Mucosa of stomach (tissue), 1 donor: Measurements from ENCODE around the gene PHC3.

Experiments
- H3K27me3 ChIP-seq: one replicate; pipeline ENCODE4 v1.7.0; 2013; ENCODE audit warnings: mild to moderate bottlenecking, low read length; ENCODE audit not compliant: control insufficient read depth, insufficient read depth
- H3K36me3 ChIP-seq: one replicate; pipeline ENCODE4 v1.7.0; 2013; ENCODE audit warnings: low read length; ENCODE audit not compliant: control insufficient read depth, insufficient read depth
- H3K4me1 ChIP-seq: one replicate; pipeline ENCODE4 v1.7.0; 2013; ENCODE audit warnings: mild to moderate bottlenecking, low read length; ENCODE audit not compliant: control insufficient read depth, insufficient read depth
- H3K4me3 ChIP-seq: one replicate; pipeline ENCODE4 v1.7.0; 2013; ENCODE audit warnings: low read length
- H3K9ac ChIP-seq: one replicate; pipeline ENCODE4 v1.7.0; 2013; ENCODE audit warnings: mild to moderate bottlenecking, low read length, moderate library complexity
- H3K9me3 ChIP-seq: one replicate; pipeline ENCODE4 v1.7.0; 2013; ENCODE audit warnings: mild to moderate bottlenecking, low read length, moderate library complexity; ENCODE audit not compliant: control insufficient read depth
- donor health status: Pancreatic carcinoma.

Gene PHC3

DNA sequence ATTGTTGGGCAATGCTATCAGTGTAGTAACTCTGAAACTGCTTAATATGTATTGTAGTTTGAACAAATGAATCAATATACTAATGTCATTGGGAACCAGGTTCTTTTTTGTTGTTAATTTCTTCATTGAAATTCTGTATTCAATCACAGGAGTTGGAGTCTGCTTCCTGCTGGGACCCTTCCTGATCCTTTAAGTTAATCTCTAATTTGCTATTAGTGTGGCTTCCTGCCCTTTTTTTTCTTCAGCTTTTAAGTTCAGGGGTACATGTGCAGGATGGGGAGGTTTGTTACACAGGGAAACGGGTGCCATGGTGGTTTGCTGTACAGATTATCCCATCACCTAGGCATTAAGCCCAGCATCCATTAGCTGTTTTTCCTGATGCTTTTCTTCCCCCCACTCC, 122.1 kb downstream of the PHC3 start:
- H3K4me3 ChIP-seq = no peak overlapping the region
- H3K4me1 ChIP-seq = peaks cover 13% of the 10 kb centered on the region
- no peaks in the 10 kb centered on the region for H3K27me3 ChIP-seq
- peaks cover 6% of the 10 kb centered on the region for H3K36me3 ChIP-seq
- H3K9me3 ChIP-seq = no peaks in the 10 kb centered on the region
- H3K9ac ChIP-seq = no peak overlapping the region

DNA sequence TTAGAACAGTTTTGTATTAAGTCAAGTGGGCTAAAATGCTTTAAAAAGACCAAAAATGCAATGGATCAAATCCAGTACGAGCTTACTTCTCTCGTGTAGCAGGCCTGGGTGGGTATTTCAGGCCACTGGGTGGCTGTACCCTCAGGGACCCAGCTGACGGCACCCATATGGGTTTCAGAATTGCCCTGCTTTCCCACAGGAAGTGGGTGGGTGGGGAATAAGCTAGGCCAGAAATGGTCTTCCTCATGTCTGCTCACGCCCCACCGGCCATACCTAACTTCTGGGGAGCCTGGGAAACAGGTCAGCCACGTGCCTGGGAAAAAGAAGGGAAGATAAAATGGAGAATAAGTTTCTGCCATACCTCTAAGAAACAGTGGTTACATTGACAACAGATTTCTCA, 123.4 kb downstream of the PHC3 start:
- Histone ChIP-seq H3K9ac (no peak overlapping the region), H3K9me3 (no peaks in the 10 kb centered on the region), H3K27me3 (no peaks in the 10 kb centered on the region), H3K4me3 (no peak overlapping the region), H3K36me3 (peaks cover 6% of the 10 kb centered on the region), H3K4me1 (peaks cover 13% of the 10 kb centered on the region)

DNA sequence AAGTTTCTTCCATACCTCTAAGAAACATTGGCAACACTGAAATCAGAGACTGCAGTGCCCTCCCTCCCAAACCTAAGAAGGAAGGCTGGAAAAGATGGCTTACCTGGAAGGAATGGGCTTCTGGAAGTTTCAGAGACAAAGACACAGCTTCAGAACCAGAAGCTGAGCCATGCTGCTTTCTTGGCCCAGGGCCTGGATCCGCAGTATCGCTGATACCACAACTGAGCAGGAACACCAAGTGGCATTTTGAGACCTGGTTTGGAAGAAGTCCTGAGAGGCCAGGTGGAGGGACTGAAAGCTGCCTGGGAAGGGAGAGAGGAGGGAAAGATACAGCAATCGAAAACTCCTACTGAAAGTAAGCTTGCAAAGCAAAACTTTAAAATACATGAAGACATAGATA, 124.0 kb downstream of the PHC3 start:
- no peaks in the 10 kb centered on the region for H3K9me3 ChIP-seq

GRCh38 chr3:170056710-170057454, 124.7 kb downstream of the PHC3 start:
- Histone ChIP-seq H3K9ac (no peak overlapping the region), H3K4me3 (no peak overlapping the region), H3K4me1 (peaks cover 13% of the 10 kb centered on the region), H3K36me3 (no peaks in the 10 kb centered on the region), H3K27me3 (no peaks in the 10 kb centered on the region), H3K9me3 (no peaks in the 10 kb centered on the region)

More for the DNA sequence above, 124.0 kb downstream of the PHC3 start:
- H3K9ac ChIP-seq = peak overlapping the region; percentile 15
- H3K4me3 ChIP-seq = no peak overlapping the region
- peaks cover 13% of the 10 kb centered on the region for H3K4me1 ChIP-seq
- peaks cover 4% of the 10 kb centered on the region for H3K36me3 ChIP-seq
- H3K27me3 ChIP-seq = no peaks in the 10 kb centered on the region

GRCh38 chr3:170055209-170055608, 126.3 kb downstream of the PHC3 start:
- Histone ChIP-seq H3K4me1 (peaks cover 19% of the 10 kb centered on the region), H3K9ac (no peak overlapping the region), H3K9me3 (no peaks in the 10 kb centered on the region), H3K36me3 (no peaks in the 10 kb centered on the region), H3K27me3 (no peaks in the 10 kb centered on the region), H3K4me3 (no peak overlapping the region)

DNA sequence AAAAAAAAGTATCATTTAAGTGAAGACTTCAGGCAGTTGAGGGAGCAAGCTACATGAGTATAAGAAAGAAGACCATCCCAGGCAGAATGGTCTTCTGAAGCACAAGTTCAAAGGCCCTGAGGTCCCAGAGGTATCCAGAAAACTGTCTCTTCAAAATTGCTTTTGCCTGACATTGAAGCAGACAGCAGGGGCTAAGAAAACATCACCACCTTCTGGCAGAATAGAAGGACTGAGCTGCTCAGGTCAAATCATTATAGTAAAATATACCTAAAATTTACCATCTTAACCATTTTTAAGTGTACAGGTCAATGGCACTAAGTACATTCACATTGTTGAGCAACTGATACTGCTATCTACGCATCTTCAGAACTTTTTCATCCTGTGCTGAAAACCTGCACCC, 127.3 kb downstream of the PHC3 start:
- Histone ChIP-seq H3K9me3 (no peaks in the 10 kb centered on the region), H3K4me3 (no peak overlapping the region), H3K36me3 (no peaks in the 10 kb centered on the region), H3K9ac (no peak overlapping the region), H3K27me3 (no peaks in the 10 kb centered on the region), H3K4me1 (peaks cover 24% of the 10 kb centered on the region)

DNA sequence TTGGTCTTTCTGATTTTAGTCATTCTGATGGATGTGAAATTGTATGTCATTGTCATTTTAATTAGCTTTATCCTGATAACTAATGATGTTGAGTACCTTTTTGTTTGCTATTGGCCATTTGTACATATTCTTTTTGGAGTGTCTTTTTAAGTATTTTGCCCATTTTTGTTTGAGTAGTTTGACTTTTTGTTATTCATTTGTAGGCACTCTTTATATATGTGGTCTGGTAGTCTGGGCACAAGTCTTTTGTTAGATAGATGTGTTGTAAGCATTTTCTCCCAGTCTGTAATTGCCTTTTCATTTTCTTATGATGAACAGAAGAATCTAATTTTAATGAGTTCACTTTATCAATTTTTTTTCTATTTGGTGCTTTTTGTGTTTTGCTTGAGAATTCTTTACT, 129.1 kb downstream of the PHC3 start:
- Histone ChIP-seq H3K36me3 (no peaks in the 10 kb centered on the region), H3K9ac (no peak overlapping the region), H3K4me3 (no peak overlapping the region), H3K4me1 (peaks cover 20% of the 10 kb centered on the region), H3K27me3 (no peaks in the 10 kb centered on the region), H3K9me3 (no peaks in the 10 kb centered on the region)

- Histone ChIP-seq H3K36me3 (no peaks in the 10 kb centered on the region), H3K27me3 (no peaks in the 10 kb centered on the region), H3K9me3 (no peaks in the 10 kb centered on the region), H3K9ac (no peak overlapping the region), H3K4me1 (peaks cover 31% of the 10 kb centered on the region), H3K4me3 (no peak overlapping the region)
These were observed 130.8 kb downstream of the PHC3 start for GRCh38 chr3:170050753-170051152.

DNA sequence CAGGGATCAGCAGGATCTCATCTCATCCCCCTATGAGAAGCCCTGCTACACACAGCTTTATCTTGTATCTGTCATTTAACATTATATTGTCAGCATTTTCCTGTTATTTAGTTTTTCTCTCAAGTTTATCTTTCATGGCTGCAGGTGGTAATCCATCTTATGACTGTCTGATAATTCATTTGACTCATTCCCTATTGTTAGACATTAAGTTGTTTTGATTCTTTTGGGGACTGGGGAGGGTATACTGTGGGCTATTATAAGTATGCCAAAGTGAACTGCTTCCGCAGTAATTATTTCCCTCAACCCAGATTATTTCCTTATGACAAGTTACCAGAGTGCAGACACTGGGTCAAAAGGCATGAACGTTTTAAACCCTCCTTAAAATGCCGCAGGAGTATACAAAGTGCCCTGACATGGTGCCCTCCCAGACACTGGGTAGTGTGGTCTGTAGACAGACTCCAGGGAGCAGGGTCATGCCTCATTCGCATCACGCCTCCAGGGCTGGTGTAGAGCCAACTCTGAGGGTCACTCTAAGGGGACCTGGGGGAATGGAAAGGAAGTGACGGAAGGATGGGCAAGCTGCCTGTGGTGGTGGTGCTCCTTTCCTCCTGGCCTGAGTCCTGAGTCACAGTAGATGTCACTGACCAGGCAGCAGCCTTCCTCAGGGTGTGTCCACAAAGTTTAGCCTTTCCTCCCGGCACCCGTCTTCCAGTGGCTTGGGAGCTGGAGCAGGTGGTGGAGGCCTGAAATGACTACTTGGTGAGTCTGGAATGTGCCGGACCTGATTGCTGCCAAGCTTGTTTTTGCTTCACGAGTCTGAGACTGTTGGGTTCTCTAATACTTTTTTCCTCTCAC, 132.2 kb downstream of the PHC3 start:
- Histone ChIP-seq H3K9me3 (no peaks in the 10 kb centered on the region), H3K4me1 (peaks cover 41% of the 10 kb centered on the region), H3K27me3 (no peaks in the 10 kb centered on the region), H3K4me3 (no peak overlapping the region), H3K36me3 (no peaks in the 10 kb centered on the region), H3K9ac (peak overlapping the region; percentile 52)

- Histone ChIP-seq H3K9me3 (no peaks in the 10 kb centered on the region), H3K4me1 (peaks cover 41% of the 10 kb centered on the region), H3K27me3 (no peaks in the 10 kb centered on the region), H3K9ac (no peak overlapping the region), H3K36me3 (no peaks in the 10 kb centered on the region), H3K4me3 (no peak overlapping the region)
These were observed 134.5 kb downstream of the PHC3 start for GRCh38 chr3:170047133-170047404.

DNA sequence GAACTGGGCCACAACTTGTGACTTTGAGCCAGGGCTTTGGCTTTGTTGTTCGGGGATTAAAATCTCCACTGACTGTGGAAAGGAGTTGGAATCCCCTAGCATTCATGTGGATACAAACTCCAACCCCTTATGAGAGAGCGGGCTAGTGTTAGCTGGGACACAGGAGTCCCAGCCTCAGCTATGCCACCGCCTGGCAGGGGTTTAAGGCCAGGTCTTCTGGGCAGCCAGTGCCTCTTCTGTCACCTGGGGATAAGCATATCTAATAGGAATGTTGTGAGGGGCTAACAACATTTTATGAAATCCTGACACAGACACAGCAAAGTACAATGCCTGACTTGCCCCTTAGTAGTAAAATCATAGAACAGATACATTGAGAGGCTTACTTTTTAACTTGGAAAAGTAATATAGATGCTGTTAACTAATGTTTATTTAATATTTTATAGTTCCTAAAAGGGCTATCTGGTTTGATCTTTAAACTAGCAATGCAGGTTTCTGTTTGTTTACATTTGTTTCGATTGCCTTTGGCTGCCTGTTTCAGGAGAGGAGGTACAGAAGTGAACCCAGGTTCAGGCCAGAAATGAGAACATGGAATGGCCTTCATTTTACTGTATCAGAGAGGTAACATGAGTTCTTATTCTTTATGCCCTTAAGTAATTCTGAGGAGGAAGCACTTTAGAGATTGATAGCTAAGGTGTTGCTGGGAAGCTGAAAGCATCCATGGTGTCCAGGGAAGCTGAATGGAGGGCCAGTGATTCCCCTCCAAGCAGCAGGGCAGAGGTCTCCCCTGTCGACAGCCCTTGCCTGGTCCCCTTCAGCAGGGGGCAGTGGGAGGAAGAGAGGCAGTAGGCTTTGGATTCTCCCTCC, 135.0 kb downstream of the PHC3 start:
- H3K9ac ChIP-seq = peak overlapping the region; percentile 22
- H3K4me1 ChIP-seq = peaks cover 41% of the 10 kb centered on the region
- no peak overlapping the region for H3K4me3 ChIP-seq
- H3K27me3 ChIP-seq = no peaks in the 10 kb centered on the region
- no peaks in the 10 kb centered on the region for H3K9me3 ChIP-seq
- H3K36me3 ChIP-seq = no peaks in the 10 kb centered on the region

- Histone ChIP-seq H3K27me3 (no peaks in the 10 kb centered on the region), H3K36me3 (no peaks in the 10 kb centered on the region), H3K4me3 (no peak overlapping the region), H3K9me3 (no peaks in the 10 kb centered on the region), H3K4me1 (peaks cover 42% of the 10 kb centered on the region), H3K9ac (no peak overlapping the region)
These were observed 136.7 kb downstream of the PHC3 start for GRCh38 chr3:170044795-170045244.
